GM18520 (cell line): Measurements from ENCODE around the gene TBC1D22A.

ENCODE experiments used
- ATAC-seq: cut with Tn5 transposase; IDR thresholded peaks from one replicate; pipeline ENCODE4 v1.9.1; 2021; ENCODE audit not compliant: unreplicated experiment

Gene TBC1D22A

DNA sequence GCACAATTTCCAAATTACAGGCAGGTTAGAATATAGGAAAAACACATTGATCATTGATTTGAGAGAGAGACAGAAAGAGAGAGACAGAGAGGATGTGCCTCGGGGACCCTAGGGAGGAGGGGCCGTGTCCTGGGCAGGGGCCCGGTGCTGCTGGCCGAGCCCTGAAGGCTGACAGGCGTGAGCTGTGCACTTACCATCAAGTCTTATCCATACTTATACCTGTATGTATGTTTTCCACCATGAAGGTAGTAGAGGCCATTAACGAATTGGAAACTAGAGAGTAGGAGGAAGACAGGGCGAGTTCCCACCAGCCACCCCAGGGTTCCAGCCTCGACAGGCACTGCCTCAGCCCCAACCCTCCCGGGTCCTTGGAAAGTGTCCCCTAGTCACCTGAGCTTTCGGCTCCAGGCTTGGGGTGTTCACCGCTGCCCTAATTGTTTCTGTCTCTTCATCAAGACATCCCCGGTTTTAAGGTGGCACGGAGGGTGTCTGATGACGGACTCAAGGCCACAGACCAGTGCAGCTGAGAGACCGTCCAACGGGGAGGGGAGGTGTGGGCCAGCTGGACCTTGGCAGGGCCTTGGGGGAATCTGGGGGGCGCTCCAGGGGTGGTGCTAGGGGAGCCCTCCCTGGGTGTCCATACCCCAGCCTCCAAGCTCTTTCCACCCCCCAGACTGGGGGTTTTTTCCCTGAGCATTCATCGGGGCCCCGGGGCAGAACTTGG is 431.3 kb downstream of the TBC1D22A start:
- ATAC-seq: no peak

DNA sequence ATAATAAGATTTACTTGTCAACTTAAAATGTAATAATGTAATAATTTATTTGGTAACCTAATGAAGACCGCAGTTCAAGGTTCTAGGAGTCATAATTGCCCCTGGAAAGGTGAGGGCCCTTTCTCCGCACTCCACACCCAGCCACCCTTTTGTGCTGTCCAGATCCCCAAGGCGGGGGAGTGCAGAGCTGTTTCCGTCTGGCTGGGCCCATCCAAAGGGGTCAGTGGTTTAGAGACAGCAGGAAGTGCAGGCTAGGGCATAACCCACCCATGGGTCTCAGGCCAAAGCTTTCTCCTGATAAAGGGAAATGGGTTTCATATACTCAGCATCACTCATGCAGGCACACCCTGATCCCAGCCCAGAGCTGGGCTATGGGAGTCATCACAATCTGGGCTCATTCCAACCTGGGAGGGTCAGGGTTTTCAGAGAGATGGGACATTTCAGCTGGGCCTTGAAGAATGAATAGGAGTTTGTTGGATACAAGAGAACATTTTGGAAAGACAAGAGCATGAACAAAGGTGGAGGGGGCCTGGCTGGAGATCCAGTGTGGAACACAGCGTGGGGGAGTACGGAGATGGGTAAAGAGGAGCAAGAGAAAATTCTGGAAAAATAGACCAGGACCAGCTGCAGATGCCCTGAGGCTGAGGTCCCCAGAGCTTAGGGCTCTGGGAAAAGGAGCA is 432.2 kb downstream of the TBC1D22A start:
- ATAC-seq: no peak

GRCh38 chr22:47195156-47195483 is 432.7 kb downstream of the TBC1D22A start:
- ATAC-seq: no peak

GRCh38 chr22:47195484-47196165 is 433.2 kb downstream of the TBC1D22A start:
- no peak for ATAC-seq

GRCh38 chr22:47196166-47196849 is 433.9 kb downstream of the TBC1D22A start:
- no peak for ATAC-seq

DNA sequence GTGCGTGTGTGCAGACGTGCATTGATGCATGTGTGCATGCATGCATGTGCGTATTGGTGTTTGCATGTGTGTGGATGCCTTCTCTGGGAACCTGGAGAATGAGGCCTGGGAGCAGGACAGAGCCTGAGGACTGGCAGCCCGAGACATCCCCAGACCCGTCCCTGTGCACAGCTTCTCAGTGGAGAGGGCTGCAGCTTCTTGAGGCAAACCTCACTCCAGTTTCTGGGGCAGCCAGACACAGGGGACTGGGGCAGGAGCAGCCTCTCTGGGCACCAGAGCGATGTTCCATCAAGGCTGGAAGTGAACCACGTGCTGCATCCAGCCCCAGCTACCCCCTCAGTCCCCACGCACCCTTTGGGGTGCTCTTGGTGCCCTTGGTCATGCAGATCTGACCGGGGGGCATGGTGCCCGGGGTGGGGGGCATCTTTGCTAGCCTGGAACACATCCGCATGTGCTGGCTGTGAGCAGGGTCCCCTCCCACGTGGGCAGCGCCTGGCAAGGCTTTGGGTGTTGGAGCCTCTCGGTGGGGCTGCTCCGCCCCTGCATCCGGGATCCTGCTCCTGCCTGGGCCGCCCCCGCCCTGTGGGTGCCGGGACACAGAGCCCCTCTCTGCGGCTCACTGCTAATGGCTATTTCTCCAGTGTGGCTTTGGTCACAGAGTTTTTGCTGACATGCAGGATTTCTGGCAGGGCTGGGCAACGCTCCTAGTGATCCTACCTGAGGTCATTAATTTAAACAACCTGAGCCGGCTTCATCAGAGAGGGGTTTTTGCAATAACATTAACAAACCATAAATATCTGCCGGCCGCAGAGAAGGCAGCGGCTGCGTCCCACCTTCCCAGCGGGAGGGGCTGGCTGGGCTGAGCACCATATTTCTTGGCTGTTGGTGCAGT is 434.7 kb downstream of the TBC1D22A start:
- no peak for ATAC-seq

- ATAC-seq: no peak
Measured at GRCh38 chr22:47197773-47198500, 435.5 kb downstream of the TBC1D22A start.

DNA sequence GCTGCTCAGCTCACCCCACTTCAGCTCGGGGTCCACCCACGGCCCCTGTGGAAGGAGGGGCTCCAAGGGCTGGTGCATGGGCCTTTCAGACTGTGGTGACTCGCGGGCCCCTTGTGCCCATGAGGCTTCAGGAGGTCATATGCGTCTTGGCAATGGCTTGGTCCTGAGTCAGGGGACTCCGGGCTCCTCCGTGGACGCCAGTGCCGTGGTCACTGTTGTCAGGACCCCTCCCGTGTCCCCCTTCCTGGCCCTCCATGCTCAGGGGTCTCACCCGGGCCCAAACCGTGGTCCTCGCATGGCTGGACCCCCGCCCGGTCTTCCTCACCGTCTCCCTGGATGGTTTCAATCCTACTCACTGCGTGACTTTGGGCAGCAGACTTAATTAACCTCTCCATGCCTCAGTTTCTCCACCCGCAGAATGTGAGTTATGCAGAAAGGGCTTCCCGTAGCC is 436.4 kb downstream of the TBC1D22A start:
- ATAC-seq: no peak

DNA sequence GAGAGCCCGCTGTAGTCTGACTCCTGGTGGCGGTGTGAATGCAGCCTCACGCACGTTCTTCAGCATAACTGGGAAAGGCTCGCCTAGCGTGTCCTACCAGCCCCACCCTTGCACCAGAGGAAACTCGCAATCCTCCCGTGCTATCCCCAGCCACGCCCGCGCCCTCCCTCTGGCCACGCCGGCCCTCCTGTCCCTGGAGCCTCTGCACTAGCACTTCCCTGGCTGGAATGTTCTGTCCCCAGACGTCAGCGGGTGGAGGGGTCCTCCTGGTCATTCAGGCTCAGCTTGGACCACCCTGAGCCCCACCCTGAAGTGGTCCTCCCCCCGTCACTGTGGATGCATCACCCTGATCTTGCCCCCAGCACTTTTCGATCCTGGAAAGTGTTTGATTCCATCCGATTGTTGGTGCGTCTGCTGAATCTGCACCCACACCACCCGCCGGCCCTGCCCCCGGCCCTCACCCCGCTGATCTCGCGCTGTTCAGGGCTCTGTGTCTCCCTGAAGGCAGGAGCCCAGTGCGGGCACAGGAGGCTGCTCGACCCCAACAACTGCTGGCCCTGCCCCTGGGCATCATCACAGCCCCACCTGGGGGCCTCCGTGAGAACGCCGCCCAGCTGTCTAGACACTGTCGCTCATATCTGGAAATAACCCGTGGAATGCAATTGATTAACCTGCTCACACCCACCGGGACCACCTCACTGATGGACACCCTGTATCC is 437.0 kb downstream of the TBC1D22A start:
- no peak for ATAC-seq

DNA sequence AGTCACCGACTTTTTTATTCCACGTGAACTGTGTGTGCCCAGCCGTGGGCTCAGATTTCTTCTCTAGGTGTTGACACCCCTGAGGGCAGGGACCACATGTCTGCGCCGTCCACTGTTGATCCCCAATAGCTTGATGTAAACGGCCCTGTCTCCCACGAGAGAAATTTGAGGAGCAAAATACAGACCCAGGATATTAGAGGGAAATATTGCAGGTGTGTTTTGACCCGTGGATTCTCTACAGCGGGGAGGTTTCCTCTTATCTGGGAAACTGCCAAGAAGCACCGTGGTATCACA is 437.5 kb downstream of the TBC1D22A start:
- no peak for ATAC-seq

GRCh38 chr22:47200273-47201051 is 438.0 kb downstream of the TBC1D22A start:
- ATAC-seq: no peak

GRCh38 chr22:47201186-47201995 is 438.9 kb downstream of the TBC1D22A start:
- no peak for ATAC-seq

DNA sequence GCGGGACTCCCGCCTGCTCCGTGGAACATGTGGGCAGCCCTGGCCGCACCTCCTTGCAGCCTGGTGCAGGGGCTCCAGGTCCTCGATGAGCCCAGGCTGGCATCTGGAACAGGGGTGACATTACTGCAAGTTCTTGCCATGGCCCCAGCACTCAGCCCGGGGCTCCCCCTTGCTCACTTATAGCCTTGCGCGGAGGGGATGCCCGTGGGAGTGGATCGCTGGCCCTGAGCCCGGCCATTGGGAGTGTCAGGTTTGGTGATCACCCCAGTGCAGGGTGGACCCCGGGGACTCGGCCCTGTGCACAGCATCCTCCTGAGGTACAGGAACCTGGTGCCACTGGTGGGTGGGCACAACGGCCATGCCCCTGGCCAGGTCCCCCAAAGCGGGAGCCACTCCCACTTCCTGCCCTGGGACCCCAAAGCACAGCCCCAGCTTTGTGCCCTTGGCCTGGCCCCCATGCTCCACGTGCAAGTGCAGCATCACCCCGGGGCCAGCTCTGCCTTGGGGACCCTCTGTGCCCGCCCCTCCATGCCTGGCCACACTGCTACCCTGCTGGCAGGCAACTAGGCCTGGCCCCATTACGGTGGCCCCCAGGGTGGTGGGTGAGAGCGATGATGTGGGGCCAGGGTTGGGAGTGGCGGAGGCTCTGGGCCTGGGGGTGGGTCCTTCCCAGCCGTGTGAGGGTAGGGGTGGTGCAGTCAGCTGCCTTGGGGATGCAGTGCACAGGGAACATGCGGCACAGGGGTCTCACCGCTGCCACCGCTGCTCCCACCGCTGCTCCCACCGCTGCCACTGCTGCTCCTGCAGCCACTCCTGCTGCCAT is 439.8 kb downstream of the TBC1D22A start:
- ATAC-seq: no peak

GRCh38 chr22:47202819-47203553 is 440.5 kb downstream of the TBC1D22A start:
- no peak for ATAC-seq

GRCh38 chr22:47203554-47203991 is 441.1 kb downstream of the TBC1D22A start:
- no peak for ATAC-seq
